Astrocyte (in vitro differentiated cells and primary cell): ENCODE results near the gene PAF1.

Experiments
- CTCF ChIP-seq: IDR thresholded peaks from 2 replicates; pipeline ENCODE4 v1.5.1; 2011; ENCODE audit warnings: low read depth, mild to moderate bottlenecking, inconsistent platforms, low read length, moderate library complexity; ENCODE audit not compliant: insufficient read depth
- EZH2 ChIP-seq: IDR thresholded peaks from 2 replicates; pipeline ENCODE4 v1.6.1; 2012; ENCODE audit warnings: mild to moderate bottlenecking, low read length, inconsistent platforms; ENCODE audit not compliant: insufficient read depth

GRCh38 chr19:39372047-39372802 is 18.7 kb downstream of the PAF1 start:
- TF ChIP-seq CTCF, result no peak
- no peak for TF ChIP-seq EZH2
